HL-60 (cell line): ENCODE results near the gene GPC3.

Experiments used
- CTCF ChIP-seq: IDR thresholded peaks from one replicate; pipeline ENCODE4 v1.5.1; 2011; ENCODE audit warnings: low read length, control low read depth, inconsistent platforms; ENCODE audit not compliant: insufficient read depth
- POLR2AphosphoS5 ChIP-seq: IDR thresholded peaks from 2 replicates; pipeline ENCODE4 v1.6.1; 2012; ENCODE audit warnings: low read depth
- SPI1 ChIP-seq: IDR thresholded peaks from 2 replicates; pipeline ENCODE4 v1.6.1; 2012; ENCODE audit warnings: low read depth, mild to moderate bottlenecking, borderline replicate concordance

DNA sequence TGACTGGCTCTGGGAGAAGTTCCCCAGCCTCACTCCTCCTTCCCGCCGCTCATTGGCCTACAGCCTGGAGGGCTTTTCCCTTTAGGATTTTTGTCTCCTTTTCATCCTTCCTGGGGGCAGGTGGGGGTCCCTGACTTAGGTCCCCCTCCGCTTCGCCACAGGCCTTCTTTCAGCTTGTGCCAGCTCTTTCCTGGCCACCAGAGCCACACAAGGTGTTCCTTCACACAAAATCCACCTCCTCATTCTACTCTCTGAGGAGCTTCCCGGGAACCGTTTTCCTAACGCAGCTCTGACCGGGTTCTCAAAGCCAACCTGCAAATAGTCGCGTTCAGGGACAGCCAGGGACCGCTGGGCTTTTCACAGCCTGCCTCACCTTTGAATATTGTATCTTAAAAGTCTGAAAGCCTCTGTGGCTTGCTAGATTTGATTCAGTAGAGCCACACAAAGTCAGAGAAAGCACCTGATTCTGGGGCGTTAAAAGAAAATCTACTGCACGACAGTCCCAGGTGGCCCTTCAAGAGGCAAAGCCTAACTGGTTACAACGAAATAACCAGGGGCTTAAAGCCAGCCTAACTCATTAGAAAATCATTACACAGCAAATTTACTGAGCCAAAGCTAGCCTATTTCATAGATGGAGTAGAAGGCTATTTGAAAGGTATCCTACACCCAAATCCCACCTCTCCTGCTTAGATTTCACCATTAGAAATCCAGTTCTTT, 731 bp upstream of the GPC3 start:
- TF ChIP-seq CTCF (no peak), POLR2AphosphoS5 (no peak), SPI1 (no peak)
